GM18526 (cell line): ENCODE data around the gene PLEKHA6.

Experiments used
- POLR2A ChIP-seq: IDR thresholded peaks from 3 replicates; pipeline ENCODE4 v1.6.1; 2011; ENCODE audit not compliant: insufficient read length; ENCODE audit errors: extremely low read depth

PLEKHA6 gene

GRCh38 chr1:204260601-204261197, 99.0 kb downstream of the PLEKHA6 start:
- TF ChIP-seq POLR2A: no peak

- TF ChIP-seq POLR2A: no peak
Measured at GRCh38 chr1:204259782-204260181, 99.9 kb downstream of the PLEKHA6 start.

- no peak for TF ChIP-seq POLR2A
Measured at GRCh38 chr1:204259196-204259595, 100.5 kb downstream of the PLEKHA6 start.

- no peak for TF ChIP-seq POLR2A
Measured at GRCh38 chr1:204258213-204259115, 101.3 kb downstream of the PLEKHA6 start.

- no peak for TF ChIP-seq POLR2A
Measured at GRCh38 chr1:204257446-204257845, 102.3 kb downstream of the PLEKHA6 start.

DNA sequence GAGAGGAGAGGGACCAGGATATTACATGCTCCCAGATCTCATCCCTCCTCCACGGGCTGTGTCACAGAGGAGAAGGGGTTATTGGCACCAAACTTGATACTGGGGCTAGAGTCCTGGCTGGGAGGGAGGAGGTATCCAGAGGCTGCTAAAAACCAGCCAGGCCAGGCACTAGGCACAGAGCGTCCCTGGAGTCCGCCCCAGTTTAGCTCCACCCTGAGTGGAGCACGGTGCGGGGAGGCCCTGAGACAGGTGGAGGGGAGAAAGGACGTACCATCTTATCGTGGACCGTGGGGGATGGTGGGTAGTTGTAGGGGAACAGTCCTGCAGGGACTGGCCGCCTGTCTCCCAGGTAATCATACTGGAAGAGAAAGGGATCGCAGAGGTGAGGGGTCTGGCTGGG, 103.2 kb downstream of the PLEKHA6 start:
- no peak for TF ChIP-seq POLR2A

GRCh38 chr1:204255966-204256365, 103.8 kb downstream of the PLEKHA6 start:
- TF ChIP-seq POLR2A: no peak

GRCh38 chr1:204255225-204255624, 104.5 kb downstream of the PLEKHA6 start:
- no peak for TF ChIP-seq POLR2A

- no peak for TF ChIP-seq POLR2A
Measured at GRCh38 chr1:204254031-204254661, 105.6 kb downstream of the PLEKHA6 start.

DNA sequence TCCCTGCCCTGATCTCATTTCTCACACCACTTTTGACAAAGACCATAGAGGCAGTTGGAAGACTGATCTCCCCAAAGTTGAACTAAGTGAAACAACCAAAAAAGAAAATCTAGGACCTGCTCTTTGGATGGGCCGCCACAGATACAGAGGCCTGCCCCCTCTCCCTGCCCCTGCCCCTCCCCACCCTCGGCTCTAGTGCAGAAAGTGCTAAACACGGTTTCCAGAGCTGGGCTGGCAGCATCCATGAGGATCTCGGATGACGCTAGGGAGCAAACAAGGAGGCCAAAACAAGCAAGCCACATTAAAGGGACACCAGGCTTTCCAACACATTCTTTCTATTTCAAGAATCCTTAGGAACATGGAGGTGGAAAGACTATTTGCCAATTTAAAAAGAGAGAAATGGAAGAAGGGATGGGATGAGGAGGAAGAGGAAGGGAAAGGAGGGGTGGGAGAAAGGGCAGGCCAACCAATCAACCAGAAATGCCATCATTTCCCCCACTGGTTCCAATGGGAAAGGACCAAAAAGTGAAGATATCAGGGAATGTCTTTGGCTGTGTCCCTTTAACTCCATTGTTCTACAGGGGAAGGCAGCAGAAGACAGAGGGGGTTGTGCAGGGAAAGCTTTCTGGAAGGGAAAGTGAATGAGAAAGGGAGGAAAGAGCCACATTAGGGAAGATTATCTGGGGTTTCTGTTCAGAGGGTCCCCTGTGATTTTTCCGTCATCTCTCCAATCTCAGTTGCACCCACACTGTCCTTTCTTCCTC, 107.6 kb downstream of the PLEKHA6 start:
- no peak for TF ChIP-seq POLR2A

DNA sequence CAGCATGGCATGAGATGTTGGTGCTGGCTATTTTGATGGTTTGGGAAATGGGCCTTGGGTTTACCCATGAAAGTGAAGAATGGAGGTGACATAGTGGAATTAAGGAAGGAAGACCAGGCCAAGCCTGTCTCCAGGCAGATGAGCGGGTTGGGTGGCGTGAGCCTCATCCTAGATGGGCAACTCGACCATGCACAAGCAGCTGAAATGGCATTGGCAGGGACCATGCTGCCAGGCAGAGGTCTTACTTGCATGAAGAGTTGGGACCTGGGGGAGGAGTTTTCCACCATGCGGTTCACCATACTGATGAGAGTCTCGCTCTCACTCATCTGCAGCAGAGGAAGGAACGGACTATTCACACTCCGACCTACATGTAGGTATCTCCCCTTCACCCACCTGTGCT, 108.4 kb downstream of the PLEKHA6 start:
- TF ChIP-seq POLR2A: no peak

DNA sequence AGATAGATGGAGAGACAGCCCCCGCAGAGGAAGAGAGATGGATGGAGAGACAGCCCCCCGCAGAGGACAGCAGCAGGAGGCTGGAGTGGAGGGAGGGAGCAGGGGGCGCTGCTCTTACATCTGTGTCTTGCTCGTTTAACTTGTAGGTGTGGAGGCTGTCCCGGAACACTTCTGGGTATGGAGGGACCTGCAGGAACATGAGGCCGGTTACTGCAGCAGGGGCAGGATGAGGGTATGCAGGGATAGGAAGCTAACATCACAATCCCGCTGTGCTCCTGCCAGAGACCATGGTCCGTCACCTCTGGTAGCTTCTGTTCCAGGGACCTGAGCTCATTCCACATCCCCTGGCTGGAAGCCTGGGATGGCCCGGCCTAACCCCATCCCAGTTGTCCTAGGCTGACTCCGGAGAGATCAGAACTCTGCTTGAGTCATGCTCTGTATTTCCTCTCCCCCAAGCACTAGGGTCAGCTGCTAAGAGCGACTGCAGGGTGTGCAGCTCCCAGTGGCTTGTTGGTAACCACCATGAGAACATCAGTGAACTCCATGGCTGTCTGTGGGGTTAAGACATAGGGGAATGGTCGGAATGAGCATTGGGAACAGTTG, 109.2 kb downstream of the PLEKHA6 start:
- TF ChIP-seq POLR2A: no peak

- no peak for TF ChIP-seq POLR2A
Measured at GRCh38 chr1:204249736-204250427, 109.8 kb downstream of the PLEKHA6 start.

DNA sequence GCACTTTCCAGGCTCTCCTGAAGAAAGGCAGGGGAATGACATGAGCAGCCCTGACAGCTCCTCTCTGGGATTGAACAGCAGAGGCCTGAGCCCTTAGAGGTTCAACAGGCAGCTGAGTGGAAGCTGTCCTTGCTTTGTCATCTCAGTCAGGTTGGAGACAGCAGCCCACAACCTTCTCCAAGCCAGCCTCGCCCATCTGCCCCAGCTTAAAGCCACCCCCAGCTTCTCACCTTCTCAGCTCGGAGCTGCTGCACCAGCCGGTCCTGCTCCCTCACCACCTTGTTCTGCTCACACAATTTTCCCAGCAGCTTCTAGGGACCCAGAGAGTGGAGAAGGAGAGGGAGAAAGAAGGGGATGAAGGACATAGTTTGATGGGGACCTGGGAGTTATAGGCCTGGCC, 110.8 kb downstream of the PLEKHA6 start:
- TF ChIP-seq POLR2A: no peak
